ENCODE measurements around the gene NOM1. TPM values are rescaled to one million over a fixed set of nuclear protein-coding genes. Genes with fewer than 3 reads are reported as not detected.

Gene NOM1
- total RNA-seq, 2 donors from 2014 or later: 4.1 to 6.3 TPM

- no peaks in the 10 kb centered on the region for H3K36me3 ChIP-seq
- peak overlapping the region in 1 of 2 donors; percentile 6 for H3K4me3 ChIP-seq
- TF ChIP-seq CTCF (IDR thresholded peaks at IDR 0.05): no peak
- peaks cover 33 to 76% of the 10 kb centered on the region in 2 donors for H3K27me3 ChIP-seq
- no peaks in the 10 kb centered on the region for H3K9me3 ChIP-seq
- DNase-seq (ENCODE audit: low spot score): no peak
- H3K4me1 ChIP-seq: peaks cover 0 to 41% of the 10 kb centered on the region in 2 donors
- no peak overlapping the region for H3K27ac ChIP-seq
These were observed 56.1 kb downstream of the NOM1 start for GRCh38 chr7:157005456-157006204.

- H3K27me3 ChIP-seq: peaks cover 33 to 70% of the 10 kb centered on the region in 2 donors
- H3K4me3 ChIP-seq: no peak overlapping the region
- no peaks in the 10 kb centered on the region for H3K9me3 ChIP-seq
- H3K36me3 ChIP-seq: no peaks in the 10 kb centered on the region
- peaks cover 0 to 43% of the 10 kb centered on the region in 2 donors for H3K4me1 ChIP-seq
- no peak for TF ChIP-seq CTCF (IDR thresholded peaks at IDR 0.05)
- no peak for DNase-seq (ENCODE audit: low spot score)
- no peak overlapping the region for H3K27ac ChIP-seq
These were observed 56.8 kb downstream of the NOM1 start for GRCh38 chr7:157006205-157006747.

- Histone ChIP-seq H3K9me3 (no peaks in the 10 kb centered on the region), H3K27ac (no peak overlapping the region), H3K4me3 (no peak overlapping the region), H3K36me3 (no peaks in the 10 kb centered on the region), H3K27me3 (peaks cover 27 to 74% of the 10 kb centered on the region in 2 donors), H3K4me1 (peaks cover 0 to 43% of the 10 kb centered on the region in 2 donors)
- DNase-seq (ENCODE audit: low spot score): no peak
- no peak for TF ChIP-seq CTCF (IDR thresholded peaks at IDR 0.05)
These were observed 57.4 kb downstream of the NOM1 start for GRCh38 chr7:157006829-157007469.

- peaks cover 0 to 42% of the 10 kb centered on the region in 2 donors for H3K4me1 ChIP-seq
- H3K27ac ChIP-seq: no peak overlapping the region
- peaks cover 24 to 71% of the 10 kb centered on the region in 2 donors for H3K27me3 ChIP-seq
- H3K4me3 ChIP-seq: no peak overlapping the region
- DNase-seq (ENCODE audit: low spot score): no peak
- H3K9me3 ChIP-seq: no peaks in the 10 kb centered on the region
- no peak for TF ChIP-seq CTCF (IDR thresholded peaks at IDR 0.05)
- no peaks in the 10 kb centered on the region for H3K36me3 ChIP-seq
These were observed 58.1 kb downstream of the NOM1 start for GRCh38 chr7:157007470-157008066.

- H3K4me3 ChIP-seq: no peak overlapping the region
- H3K4me1 ChIP-seq: peaks cover 0 to 35% of the 10 kb centered on the region in 2 donors
- H3K27ac ChIP-seq: no peak overlapping the region
- H3K9me3 ChIP-seq: no peaks in the 10 kb centered on the region
- no peaks in the 10 kb centered on the region for H3K36me3 ChIP-seq
- TF ChIP-seq CTCF (IDR thresholded peaks at IDR 0.05): no peak
- no peak for DNase-seq (ENCODE audit: low spot score)
- peaks cover 22 to 69% of the 10 kb centered on the region in 2 donors for H3K27me3 ChIP-seq
These were observed 59.0 kb downstream of the NOM1 start for GRCh38 chr7:157008206-157009169.
